HepG2 (cell line): ENCODE data around the gene VCP. TPM values are rescaled to one million over a fixed set of nuclear protein-coding genes. Genes with fewer than 3 reads are reported as not detected.
A peak's percentile ranks its signal among the peaks of the same experiment; 100 is the strongest.

Experiments used
- ARNT2 ChIP-seq: sonication (generic); formaldehyde crosslinking; IDR thresholded peaks from 2 replicates; pipeline ENCODE4 v1.8.0; 2022; ENCODE audit warnings: mild to moderate bottlenecking, low read depth, missing genetic modification reagents, moderate library complexity
- BCL6 ChIP-seq: IDR thresholded peaks from 2 replicates; pipeline ENCODE4 v1.6.1; 2016; ENCODE audit warnings: missing genetic modification reagents, missing compliant biosample characterization
- CEBPB ChIP-seq: IDR thresholded peaks from 2 replicates; pipeline ENCODE4 v1.6.1; 2011; ENCODE audit warnings: low read depth, low read length, improper control_type of control experiment, borderline replicate concordance
- KDM5A ChIP-seq: fragments of 200-600 bp; sonication (generic); IDR thresholded peaks from 2 replicates; pipeline ENCODE4 v1.7.0; 2018; ENCODE audit warnings: antibody characterized with exemption, mild to moderate bottlenecking, low read length, borderline replicate concordance
- KMT2A ChIP-seq: sonication (generic); formaldehyde crosslinking; IDR thresholded peaks from 2 replicates; pipeline ENCODE4 v1.4.0; 2020; ENCODE audit warnings: missing genetic modification reagents
- NR2F1 ChIP-seq, 2 experiments: fragments of 450-650 bp in 1 of 2; formaldehyde crosslinking in 1 of 2; IDR thresholded peaks; 2 replicates each; pipeline versions ENCODE4 v1.5.0 to v1.6.1; 2016 to 2020; ENCODE audit warnings: mild to moderate bottlenecking in 1 of 2, missing compliant biosample characterization in 1 of 2, missing genetic modification reagents in 1 of 2, moderate library complexity in 1 of 2
- SOX5 ChIP-seq: IDR thresholded peaks from 2 replicates; pipeline ENCODE4 v1.6.1; 2016; ENCODE audit warnings: borderline replicate concordance
- ZNF431 ChIP-seq: sonication (generic); formaldehyde crosslinking; IDR thresholded peaks from 2 replicates; pipeline ENCODE4 v1.9.0; 2022; ENCODE audit warnings: missing genetic modification reagents, low read depth, mild to moderate bottlenecking, borderline replicate concordance
- polyA plus RNA-seq, 8 experiments: library from polyadenylated mRNA; depleted of rRNA in 3 of 8; stranded (reverse) in 7 of 8; unstranded in 1 of 8; fragments of >200 nt; fragmentation: Illumina TruSeq in 4 of 8; extraction: Trizol in 4 of 8; gene quantifications; 2 replicates each; pipeline versions ENCODE4 v1.2.1 to v1.2.3, GENCODE V29; 2011 to 2016; ENCODE audit warnings: low read depth in 4 of 8, missing spikeins in 1 of 8, mixed read lengths in 1 of 8; ENCODE audit not compliant: insufficient read depth in 1 of 8
- total RNA-seq, 5 experiments: library from RNA; depleted of rRNA; stranded (reverse); fragments of >200 nt; fragmentation: Illumina TruSeq; extraction: Trizol; gene quantifications; 2 replicates each; pipeline ENCODE4 v1.2.3, GENCODE V29; 2016; ENCODE audit warnings: low read depth in 1 of 5
- TF ChIP-seq, protein P1 (sequence below): IDR thresholded peaks from 2 replicates; pipeline ENCODE4 v1.6.1; 2012; ENCODE audit warnings: low read length, improper control_type of control experiment
- TF ChIP-seq, protein P2 (sequence below): sonication (generic); formaldehyde crosslinking; IDR thresholded peaks from 2 replicates; pipeline ENCODE4 v1.8.0; 2022; ENCODE audit warnings: low read depth, missing genetic modification reagents
- TF ChIP-seq, protein P3 (sequence below): sonication (generic); formaldehyde crosslinking; conservative IDR thresholded peaks from 2 replicates; pipeline ENCODE4 v1.4.0; 2020; ENCODE audit warnings: mild to moderate bottlenecking, missing genetic modification reagents, moderate library complexity
- TF ChIP-seq, protein P4 (sequence below): sonication (generic); formaldehyde crosslinking; IDR thresholded peaks from 2 replicates; pipeline ENCODE4 v1.5.0; 2020; ENCODE audit warnings: missing genetic modification reagents
- TF ChIP-seq, protein P5 (sequence below): sonication (generic); formaldehyde crosslinking; IDR thresholded peaks from 2 replicates; pipeline ENCODE4 v1.4.0; 2020; ENCODE audit warnings: missing genetic modification reagents
- TF ChIP-seq, protein P6 (sequence below): sonication (generic); formaldehyde crosslinking; IDR thresholded peaks from 2 replicates; pipeline ENCODE4 v1.5.0; 2020; ENCODE audit warnings: missing genetic modification reagents, mild to moderate bottlenecking, borderline replicate concordance

The VCP gene
- total and polyA plus RNA-seq, 2 of the 13 experiments (the other 11 are each of a cell fraction or from before 2014, with no cell fraction given): 143 to 391 TPM

DNA sequence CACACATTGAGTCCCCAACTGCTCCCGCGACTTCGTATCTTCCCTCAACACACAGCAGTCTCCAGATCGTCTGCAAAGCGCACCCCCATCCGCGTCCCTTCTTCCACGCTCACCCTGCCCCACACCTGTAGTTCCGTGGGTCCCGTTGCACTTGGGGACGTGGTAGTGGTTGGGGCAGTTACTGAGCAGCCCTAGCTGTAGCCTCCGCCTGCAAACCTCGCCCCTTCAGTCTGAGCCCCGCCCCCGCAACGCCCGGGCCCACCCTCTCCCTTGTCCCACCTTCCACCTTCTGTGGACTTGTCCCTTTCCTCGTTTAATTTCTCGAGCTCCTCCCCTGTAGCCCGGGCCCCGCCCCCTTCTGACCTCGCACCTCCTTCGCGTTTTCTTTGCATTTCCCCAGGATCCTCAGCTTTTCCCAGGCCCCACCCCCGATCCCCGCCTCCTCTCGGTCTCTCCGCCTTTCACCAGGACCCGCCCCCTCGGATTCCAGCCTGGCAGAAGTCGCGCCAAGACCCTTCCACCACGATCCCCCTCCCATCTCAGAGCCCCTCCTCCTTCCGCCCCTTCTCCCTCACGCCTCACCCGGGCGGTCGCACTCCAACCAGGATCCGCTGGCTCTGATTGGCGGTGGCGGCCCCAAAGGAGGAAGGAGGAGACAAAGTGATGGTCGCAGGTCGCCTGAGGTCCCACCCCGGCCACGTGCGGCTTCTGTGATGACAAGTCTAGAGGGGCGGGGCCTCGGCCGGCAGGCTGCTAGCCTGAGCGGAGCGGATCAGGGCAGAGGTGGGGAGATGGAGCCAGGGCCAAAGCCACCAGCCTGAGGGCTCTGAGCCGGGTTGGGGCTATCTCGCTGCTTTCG, 43.5 kb upstream of the VCP start, which contains the start of gene ATOSB (continued):
- TF ChIP-seq, protein P1, sequence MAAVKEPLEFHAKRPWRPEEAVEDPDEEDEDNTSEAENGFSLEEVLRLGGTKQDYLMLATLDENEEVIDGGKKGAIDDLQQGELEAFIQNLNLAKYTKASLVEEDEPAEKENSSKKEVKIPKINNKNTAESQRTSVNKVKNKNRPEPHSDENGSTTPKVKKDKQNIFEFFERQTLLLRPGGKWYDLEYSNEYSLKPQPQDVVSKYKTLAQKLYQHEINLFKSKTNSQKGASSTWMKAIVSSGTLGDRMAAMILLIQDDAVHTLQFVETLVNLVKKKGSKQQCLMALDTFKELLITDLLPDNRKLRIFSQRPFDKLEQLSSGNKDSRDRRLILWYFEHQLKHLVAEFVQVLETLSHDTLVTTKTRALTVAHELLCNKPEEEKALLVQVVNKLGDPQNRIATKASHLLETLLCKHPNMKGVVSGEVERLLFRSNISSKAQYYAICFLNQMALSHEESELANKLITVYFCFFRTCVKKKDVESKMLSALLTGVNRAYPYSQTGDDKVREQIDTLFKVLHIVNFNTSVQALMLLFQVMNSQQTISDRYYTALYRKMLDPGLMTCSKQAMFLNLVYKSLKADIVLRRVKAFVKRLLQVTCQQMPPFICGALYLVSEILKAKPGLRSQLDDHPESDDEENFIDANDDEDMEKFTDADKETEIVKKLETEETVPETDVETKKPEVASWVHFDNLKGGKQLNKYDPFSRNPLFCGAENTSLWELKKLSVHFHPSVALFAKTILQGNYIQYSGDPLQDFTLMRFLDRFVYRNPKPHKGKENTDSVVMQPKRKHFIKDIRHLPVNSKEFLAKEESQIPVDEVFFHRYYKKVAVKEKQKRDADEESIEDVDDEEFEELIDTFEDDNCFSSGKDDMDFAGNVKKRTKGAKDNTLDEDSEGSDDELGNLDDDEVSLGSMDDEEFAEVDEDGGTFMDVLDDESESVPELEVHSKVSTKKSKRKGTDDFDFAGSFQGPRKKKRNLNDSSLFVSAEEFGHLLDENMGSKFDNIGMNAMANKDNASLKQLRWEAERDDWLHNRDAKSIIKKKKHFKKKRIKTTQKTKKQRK: no peak
- TF ChIP-seq, protein P2, sequence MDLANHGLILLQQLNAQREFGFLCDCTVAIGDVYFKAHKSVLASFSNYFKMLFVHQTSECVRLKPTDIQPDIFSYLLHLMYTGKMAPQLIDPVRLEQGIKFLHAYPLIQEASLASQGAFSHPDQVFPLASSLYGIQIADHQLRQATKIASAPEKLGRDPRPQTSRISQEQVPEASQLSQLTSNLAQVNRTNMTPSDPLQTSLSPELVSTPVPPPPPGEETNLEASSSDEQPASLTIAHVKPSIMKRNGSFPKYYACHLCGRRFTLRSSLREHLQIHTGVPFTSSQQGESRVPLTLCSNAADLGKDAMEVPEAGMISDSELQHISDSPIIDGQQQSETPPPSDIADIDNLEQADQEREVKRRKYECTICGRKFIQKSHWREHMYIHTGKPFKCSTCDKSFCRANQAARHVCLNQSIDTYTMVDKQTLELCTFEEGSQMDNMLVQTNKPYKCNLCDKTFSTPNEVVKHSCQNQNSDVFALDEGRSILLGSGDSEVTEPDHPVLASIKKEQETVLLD (CRISPR knock-in tag): no peak
- TF ChIP-seq KDM5A: peak; percentile 66; the same call in 1 of the 2 replicates
- peak; percentile 71; the same call in 1 of the 2 replicates for TF ChIP-seq ARNT2 (CRISPR knock-in tag)
- TF ChIP-seq BCL6: no peak
- no peak for TF ChIP-seq ZNF431 (CRISPR knock-in tag)
- TF ChIP-seq, protein P3, sequence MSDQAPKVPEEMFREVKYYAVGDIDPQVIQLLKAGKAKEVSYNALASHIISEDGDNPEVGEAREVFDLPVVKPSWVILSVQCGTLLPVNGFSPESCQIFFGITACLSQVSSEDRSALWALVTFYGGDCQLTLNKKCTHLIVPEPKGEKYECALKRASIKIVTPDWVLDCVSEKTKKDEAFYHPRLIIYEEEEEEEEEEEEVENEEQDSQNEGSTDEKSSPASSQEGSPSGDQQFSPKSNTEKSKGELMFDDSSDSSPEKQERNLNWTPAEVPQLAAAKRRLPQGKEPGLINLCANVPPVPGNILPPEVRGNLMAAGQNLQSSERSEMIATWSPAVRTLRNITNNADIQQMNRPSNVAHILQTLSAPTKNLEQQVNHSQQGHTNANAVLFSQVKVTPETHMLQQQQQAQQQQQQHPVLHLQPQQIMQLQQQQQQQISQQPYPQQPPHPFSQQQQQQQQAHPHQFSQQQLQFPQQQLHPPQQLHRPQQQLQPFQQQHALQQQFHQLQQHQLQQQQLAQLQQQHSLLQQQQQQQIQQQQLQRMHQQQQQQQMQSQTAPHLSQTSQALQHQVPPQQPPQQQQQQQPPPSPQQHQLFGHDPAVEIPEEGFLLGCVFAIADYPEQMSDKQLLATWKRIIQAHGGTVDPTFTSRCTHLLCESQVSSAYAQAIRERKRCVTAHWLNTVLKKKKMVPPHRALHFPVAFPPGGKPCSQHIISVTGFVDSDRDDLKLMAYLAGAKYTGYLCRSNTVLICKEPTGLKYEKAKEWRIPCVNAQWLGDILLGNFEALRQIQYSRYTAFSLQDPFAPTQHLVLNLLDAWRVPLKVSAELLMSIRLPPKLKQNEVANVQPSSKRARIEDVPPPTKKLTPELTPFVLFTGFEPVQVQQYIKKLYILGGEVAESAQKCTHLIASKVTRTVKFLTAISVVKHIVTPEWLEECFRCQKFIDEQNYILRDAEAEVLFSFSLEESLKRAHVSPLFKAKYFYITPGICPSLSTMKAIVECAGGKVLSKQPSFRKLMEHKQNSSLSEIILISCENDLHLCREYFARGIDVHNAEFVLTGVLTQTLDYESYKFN (CRISPR knock-in tag): 0 out of 2 replicates have a peak, but pooled peaks have one; percentile 33
- TF ChIP-seq, protein P4, sequence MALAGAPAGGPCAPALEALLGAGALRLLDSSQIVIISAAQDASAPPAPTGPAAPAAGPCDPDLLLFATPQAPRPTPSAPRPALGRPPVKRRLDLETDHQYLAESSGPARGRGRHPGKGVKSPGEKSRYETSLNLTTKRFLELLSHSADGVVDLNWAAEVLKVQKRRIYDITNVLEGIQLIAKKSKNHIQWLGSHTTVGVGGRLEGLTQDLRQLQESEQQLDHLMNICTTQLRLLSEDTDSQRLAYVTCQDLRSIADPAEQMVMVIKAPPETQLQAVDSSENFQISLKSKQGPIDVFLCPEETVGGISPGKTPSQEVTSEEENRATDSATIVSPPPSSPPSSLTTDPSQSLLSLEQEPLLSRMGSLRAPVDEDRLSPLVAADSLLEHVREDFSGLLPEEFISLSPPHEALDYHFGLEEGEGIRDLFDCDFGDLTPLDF: no peak
- TF ChIP-seq CEBPB: no peak
- TF ChIP-seq KMT2A (CRISPR knock-in tag): no peak
- TF ChIP-seq, protein P5, sequence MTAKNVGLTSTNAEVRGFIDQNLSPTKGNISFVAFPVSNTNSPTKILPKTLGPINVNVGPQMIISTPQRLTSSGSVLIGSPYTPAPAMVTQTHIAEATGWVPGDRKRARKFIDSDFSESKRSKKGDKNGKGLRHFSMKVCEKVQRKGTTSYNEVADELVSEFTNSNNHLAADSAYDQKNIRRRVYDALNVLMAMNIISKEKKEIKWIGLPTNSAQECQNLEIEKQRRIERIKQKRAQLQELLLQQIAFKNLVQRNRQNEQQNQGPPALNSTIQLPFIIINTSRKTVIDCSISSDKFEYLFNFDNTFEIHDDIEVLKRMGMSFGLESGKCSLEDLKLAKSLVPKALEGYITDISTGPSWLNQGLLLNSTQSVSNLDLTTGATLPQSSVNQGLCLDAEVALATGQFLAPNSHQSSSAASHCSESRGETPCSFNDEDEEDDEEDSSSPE (CRISPR knock-in tag): peak; percentile 31; the same call in 1 of the 2 replicates
- TF ChIP-seq, protein P6, sequence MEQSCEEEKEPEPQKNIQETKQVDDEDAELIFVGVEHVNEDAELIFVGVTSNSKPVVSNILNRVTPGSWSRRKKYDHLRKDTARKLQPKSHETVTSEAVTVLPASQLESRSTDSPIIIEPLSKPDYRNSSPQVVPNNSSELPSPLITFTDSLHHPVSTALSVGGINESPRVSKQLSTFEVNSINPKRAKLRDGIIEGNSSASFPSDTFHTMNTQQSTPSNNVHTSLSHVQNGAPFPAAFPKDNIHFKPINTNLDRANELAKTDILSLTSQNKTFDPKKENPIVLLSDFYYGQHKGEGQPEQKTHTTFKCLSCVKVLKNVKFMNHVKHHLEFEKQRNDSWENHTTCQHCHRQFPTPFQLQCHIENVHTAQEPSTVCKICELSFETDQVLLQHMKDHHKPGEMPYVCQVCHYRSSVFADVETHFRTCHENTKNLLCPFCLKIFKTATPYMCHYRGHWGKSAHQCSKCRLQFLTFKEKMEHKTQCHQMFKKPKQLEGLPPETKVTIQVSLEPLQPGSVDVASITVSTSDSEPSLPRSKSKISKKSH: no peak
- 0 out of 4 replicates have a peak, but pooled peaks of 1 of the 2 experiments have one; percentile 13 for TF ChIP-seq NR2F1 (CRISPR knock-in tag; IDR thresholded peaks at IDR 0.05)
- no peak for TF ChIP-seq SOX5 (CRISPR knock-in tag)
